IPS-15b (cell line): ENCODE results near the gene ZNF581.

Experiments used
- H3K27me3 ChIP-seq: one replicate; pipeline ENCODE4 v1.6.1; 2013; ENCODE audit warnings: low read length; ENCODE audit not compliant: control insufficient read depth, insufficient read depth
- H3K36me3 ChIP-seq: one replicate; pipeline ENCODE4 v1.6.1; 2013; ENCODE audit warnings: low read length; ENCODE audit not compliant: control insufficient read depth, insufficient read depth
- H3K4me1 ChIP-seq: one replicate; pipeline ENCODE4 v1.6.1; 2013; ENCODE audit warnings: mild to moderate bottlenecking, low read length; ENCODE audit not compliant: control insufficient read depth, insufficient read depth
- H3K4me3 ChIP-seq: one replicate; pipeline ENCODE4 v1.5.1; 2013; ENCODE audit warnings: low read depth, low read length
- H3K9ac ChIP-seq: one replicate; pipeline ENCODE4 v1.6.1; 2013; ENCODE audit warnings: low read depth, mild to moderate bottlenecking, low read length
- H3K9me3 ChIP-seq: one replicate; pipeline ENCODE4 v1.6.1; 2013; ENCODE audit warnings: mild to moderate bottlenecking, low read length; ENCODE audit not compliant: control insufficient read depth, insufficient read depth

The ZNF581 gene

GRCh38 chr19:55613396-55613795, 30.1 kb upstream of the ZNF581 start:
- Histone ChIP-seq H3K9me3 (no peaks in the 10 kb centered on the region), H3K4me3 (no peak overlapping the region), H3K36me3 (peaks cover 22% of the 10 kb centered on the region), H3K9ac (no peak overlapping the region), H3K4me1 (no peaks in the 10 kb centered on the region), H3K27me3 (no peaks in the 10 kb centered on the region)

DNA sequence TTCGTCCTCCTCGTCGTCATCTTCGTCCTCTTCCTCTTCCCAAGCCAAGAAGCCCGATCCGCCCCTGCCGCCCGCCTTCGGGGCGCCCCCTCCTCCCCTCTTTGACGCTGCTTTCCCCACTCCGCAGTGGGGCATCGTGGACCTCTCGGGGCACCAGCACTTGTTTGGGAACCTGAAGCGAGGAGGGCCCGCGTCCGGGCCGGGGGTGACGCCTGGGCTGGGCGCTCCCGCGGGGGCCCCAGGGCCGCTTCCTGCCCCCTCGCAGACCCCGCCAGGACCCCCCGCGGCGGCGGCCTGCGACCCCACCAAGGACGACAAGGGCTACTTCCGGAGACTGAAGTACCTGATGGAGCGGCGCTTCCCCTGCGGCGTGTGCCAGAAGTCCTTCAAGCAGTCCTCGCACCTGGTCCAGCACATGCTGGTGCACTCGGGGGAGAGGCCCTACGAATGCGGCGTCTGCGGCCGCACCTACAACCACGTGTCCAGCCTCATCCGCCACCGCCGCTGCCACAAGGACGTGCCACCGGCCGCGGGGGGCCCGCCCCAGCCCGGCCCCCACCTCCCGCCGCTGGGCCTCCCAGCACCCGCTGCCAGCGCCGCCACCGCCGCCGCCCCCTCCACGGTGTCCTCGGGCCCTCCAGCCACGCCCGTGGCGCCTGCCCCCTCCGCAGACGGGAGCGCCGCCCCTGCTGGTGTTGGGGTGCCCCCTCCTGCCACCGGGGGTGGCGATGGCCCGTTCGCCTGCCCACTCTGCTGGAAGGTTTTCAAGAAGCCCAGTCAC, 29.3 kb upstream of the ZNF581 start:
- no peaks in the 10 kb centered on the region for H3K4me1 ChIP-seq
- H3K36me3 ChIP-seq, result peaks cover 22% of the 10 kb centered on the region
- H3K4me3 ChIP-seq, result no peak overlapping the region
- no peak overlapping the region for H3K9ac ChIP-seq
- H3K27me3 ChIP-seq, result no peaks in the 10 kb centered on the region
- H3K9me3 ChIP-seq, result no peaks in the 10 kb centered on the region

DNA sequence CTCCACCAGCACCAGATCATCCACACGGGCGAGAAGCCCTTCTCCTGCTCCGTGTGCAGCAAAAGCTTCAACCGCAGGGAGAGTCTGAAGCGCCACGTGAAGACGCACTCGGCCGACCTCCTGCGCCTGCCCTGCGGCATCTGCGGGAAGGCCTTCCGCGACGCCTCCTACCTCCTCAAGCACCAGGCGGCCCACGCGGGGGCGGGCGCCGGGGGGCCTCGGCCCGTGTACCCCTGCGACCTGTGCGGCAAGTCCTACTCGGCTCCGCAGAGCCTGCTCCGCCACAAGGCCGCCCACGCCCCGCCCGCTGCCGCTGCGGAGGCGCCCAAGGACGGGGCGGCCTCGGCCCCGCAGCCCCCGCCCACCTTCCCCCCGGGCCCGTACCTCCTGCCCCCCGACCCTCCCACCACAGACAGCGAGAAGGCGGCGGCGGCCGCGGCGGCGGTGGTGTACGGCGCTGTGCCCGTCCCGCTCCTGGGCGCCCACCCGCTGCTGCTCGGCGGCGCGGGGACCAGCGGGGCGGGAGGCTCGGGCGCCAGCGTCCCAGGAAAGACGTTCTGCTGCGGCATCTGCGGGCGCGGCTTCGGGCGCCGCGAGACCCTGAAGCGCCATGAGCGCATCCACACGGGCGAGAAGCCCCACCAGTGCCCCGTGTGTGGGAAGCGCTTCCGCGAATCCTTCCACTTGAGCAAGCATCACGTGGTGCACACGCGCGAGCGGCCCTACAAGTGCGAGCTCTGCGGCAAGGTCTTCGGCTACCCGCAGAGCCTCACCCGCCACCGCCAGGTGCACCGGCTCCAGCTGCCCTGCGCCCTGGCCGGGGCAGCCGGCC, 28.5 kb upstream of the ZNF581 start:
- H3K9ac ChIP-seq, result no peak overlapping the region
- H3K27me3 ChIP-seq, result no peaks in the 10 kb centered on the region
- H3K4me1 ChIP-seq, result no peaks in the 10 kb centered on the region
- H3K36me3 ChIP-seq, result peaks cover 17% of the 10 kb centered on the region
- no peak overlapping the region for H3K4me3 ChIP-seq
- H3K9me3 ChIP-seq, result no peaks in the 10 kb centered on the region

DNA sequence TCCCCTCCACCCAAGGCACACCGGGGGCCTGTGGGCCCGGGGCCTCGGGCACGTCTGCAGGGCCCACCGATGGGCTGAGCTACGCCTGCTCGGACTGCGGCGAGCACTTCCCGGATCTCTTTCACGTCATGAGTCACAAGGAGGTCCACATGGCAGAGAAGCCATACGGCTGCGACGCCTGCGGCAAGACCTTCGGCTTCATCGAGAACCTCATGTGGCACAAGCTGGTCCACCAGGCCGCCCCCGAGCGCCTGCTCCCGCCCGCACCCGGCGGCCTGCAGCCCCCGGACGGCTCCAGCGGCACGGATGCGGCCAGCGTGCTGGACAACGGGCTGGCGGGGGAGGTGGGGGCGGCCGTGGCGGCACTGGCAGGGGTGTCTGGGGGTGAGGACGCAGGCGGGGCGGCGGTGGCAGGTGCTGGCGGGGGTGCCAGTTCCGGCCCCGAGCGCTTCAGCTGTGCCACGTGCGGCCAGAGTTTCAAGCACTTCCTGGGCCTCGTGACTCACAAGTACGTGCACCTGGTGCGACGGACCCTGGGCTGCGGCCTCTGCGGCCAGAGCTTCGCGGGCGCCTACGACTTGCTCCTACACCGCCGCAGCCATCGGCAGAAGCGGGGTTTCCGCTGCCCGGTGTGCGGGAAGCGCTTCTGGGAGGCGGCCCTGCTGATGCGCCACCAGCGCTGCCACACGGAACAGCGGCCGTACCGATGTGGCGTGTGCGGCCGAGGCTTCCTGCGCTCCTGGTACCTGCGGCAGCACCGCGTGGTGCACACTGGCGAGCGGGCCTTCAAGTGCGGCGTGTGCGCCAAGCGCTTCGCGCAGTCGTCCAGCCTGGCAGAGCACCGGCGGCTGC, 27.7 kb upstream of the ZNF581 start:
- H3K36me3 ChIP-seq, result peaks cover 17% of the 10 kb centered on the region
- H3K9ac ChIP-seq, result no peak overlapping the region
- H3K4me1 ChIP-seq, result no peaks in the 10 kb centered on the region
- H3K27me3 ChIP-seq, result no peaks in the 10 kb centered on the region
- H3K9me3 ChIP-seq, result no peaks in the 10 kb centered on the region
- H3K4me3 ChIP-seq, result no peak overlapping the region

DNA sequence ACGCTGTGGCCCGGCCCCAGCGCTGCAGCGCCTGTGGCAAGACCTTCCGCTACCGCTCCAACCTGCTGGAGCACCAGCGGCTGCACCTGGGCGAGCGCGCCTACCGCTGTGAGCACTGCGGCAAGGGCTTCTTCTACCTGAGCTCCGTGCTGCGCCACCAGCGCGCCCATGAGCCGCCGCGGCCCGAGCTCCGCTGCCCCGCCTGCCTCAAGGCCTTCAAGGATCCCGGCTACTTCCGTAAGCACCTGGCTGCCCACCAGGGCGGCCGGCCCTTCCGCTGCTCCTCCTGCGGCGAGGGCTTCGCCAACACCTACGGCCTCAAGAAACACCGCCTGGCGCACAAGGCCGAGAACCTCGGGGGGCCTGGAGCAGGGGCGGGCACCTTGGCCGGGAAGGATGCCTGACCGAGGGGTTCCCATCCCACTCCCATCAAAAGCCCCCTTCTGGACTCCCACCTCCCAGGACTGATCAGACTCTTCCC, 27.0 kb upstream of the ZNF581 start:
- Histone ChIP-seq H3K9ac (no peak overlapping the region), H3K4me3 (no peak overlapping the region), H3K36me3 (peaks cover 21% of the 10 kb centered on the region), H3K4me1 (no peaks in the 10 kb centered on the region), H3K27me3 (no peaks in the 10 kb centered on the region), H3K9me3 (no peaks in the 10 kb centered on the region)

DNA sequence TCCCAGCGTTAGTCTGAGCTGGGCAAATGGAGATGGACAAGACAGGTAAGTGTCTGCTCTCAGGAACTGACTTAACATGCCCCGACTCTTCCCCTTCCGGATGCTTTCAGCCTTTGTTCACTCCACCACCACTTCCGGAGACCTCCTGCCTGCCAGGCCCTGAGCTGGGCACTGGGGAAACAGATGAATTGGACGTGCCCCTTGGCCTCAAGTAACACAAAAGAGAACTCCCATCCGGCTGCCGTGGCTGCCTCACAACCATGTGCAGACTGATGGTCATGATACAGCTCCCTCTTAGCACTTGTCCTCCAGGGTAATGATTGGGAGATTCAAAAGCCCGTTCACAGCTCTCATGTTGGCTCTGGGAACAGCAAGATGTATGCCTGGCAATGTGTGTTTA, 26.0 kb upstream of the ZNF581 start:
- peaks cover 21% of the 10 kb centered on the region for H3K36me3 ChIP-seq
- no peaks in the 10 kb centered on the region for H3K9me3 ChIP-seq
- no peaks in the 10 kb centered on the region for H3K27me3 ChIP-seq
- no peak overlapping the region for H3K4me3 ChIP-seq
- no peak overlapping the region for H3K9ac ChIP-seq
- H3K4me1 ChIP-seq, result no peaks in the 10 kb centered on the region

DNA sequence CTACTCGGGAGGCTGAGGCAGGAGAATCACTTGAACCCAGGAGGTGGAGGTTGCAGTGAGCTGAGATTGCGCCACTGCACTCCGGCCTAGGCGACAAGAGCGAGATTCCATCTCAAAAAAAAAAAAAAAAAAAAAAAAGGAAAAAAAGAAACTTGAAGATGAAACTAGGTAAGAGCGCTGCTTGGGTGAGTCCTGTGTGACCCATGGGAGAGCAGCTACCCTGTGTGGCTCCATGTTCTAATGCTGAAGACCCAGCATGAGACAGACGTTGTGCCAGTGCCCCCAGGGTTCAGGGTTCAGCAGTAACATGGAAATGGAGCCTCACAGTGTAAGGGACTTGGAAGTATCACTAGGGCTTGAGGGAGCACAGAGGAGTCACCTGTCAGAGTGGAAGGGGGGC, 25.0 kb upstream of the ZNF581 start:
- Histone ChIP-seq H3K4me3 (no peak overlapping the region), H3K9ac (no peak overlapping the region), H3K36me3 (peaks cover 21% of the 10 kb centered on the region), H3K9me3 (no peaks in the 10 kb centered on the region), H3K4me1 (no peaks in the 10 kb centered on the region), H3K27me3 (no peaks in the 10 kb centered on the region)

DNA sequence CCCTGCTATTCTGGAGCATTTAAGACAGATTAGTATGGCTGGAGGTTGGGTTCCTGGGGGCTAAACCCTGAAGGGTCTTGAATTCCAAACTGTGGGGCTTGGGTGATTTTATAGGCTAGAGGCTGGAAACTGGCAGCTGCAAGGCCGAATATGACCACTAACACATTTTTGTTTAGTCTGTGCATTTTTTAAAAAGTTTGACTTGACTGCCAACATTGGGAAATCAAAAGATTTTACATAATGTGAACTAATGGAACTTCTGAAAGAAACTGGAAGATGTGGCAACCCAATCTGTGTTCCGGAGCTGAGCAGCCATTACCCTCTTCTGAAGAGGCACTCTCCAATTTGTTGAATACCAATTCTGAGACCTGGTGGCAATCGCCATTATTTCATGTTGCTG, 24.2 kb upstream of the ZNF581 start:
- H3K9ac ChIP-seq, result no peak overlapping the region
- H3K9me3 ChIP-seq, result no peaks in the 10 kb centered on the region
- H3K4me1 ChIP-seq, result no peaks in the 10 kb centered on the region
- H3K36me3 ChIP-seq, result peaks cover 21% of the 10 kb centered on the region
- H3K27me3 ChIP-seq, result no peaks in the 10 kb centered on the region
- H3K4me3 ChIP-seq, result no peak overlapping the region

- no peak overlapping the region for H3K9ac ChIP-seq
- H3K36me3 ChIP-seq, result peaks cover 13% of the 10 kb centered on the region
- no peak overlapping the region for H3K4me3 ChIP-seq
- H3K27me3 ChIP-seq, result no peaks in the 10 kb centered on the region
- no peaks in the 10 kb centered on the region for H3K4me1 ChIP-seq
- H3K9me3 ChIP-seq, result no peaks in the 10 kb centered on the region
Observed at GRCh38 chr19:55620410-55621204, 22.8 kb upstream of the ZNF581 start.

- H3K27me3 ChIP-seq, result no peaks in the 10 kb centered on the region
- H3K4me1 ChIP-seq, result no peaks in the 10 kb centered on the region
- no peaks in the 10 kb centered on the region for H3K9me3 ChIP-seq
- peaks cover 7% of the 10 kb centered on the region for H3K36me3 ChIP-seq
- H3K9ac ChIP-seq, result no peak overlapping the region
- H3K4me3 ChIP-seq, result no peak overlapping the region
Observed at GRCh38 chr19:55621205-55621672, 22.2 kb upstream of the ZNF581 start.
